Measurements from ENCODE around the gene MRPS22.

MRPS22 gene

GRCh38 chr3:139343895-139344856, at the start of gene MRPS22:
MRPS22 (plus strand) TSS chr3:139344020; CDS start chr3:139344027, 7 bp downstream.
- DNase-seq = peak; percentile 75

GRCh38 chr3:139295040-139295439, 48.8 kb upstream of the MRPS22 start:
- no peak for DNase-seq

- DNase-seq = no peak
Observed at GRCh38 chr3:139296141-139296718, 47.6 kb upstream of the MRPS22 start.

GRCh38 chr3:139297588-139298311, 46.1 kb upstream of the MRPS22 start:
- no peak for DNase-seq

GRCh38 chr3:139299261-139300132, 44.3 kb upstream of the MRPS22 start:
- no peak for DNase-seq

GRCh38 chr3:139300416-139300815, 43.4 kb upstream of the MRPS22 start:
- DNase-seq = no peak

GRCh38 chr3:139301183-139301582, 42.6 kb upstream of the MRPS22 start:
- DNase-seq = no peak

GRCh38 chr3:139301654-139302053, 42.2 kb upstream of the MRPS22 start:
- DNase-seq = no peak

GRCh38 chr3:139302084-139302800, 41.6 kb upstream of the MRPS22 start:
- no peak for DNase-seq

GRCh38 chr3:139302801-139303113, 41.1 kb upstream of the MRPS22 start:
- no peak for DNase-seq

- DNase-seq = no peak
Observed at GRCh38 chr3:139303216-139303615, 40.6 kb upstream of the MRPS22 start.

- no peak for DNase-seq
Observed at GRCh38 chr3:139304383-139304782, 39.4 kb upstream of the MRPS22 start.

GRCh38 chr3:139306078-139306477, 37.7 kb upstream of the MRPS22 start:
- DNase-seq = no peak

- no peak for DNase-seq
Observed at GRCh38 chr3:139307072-139307491, 36.7 kb upstream of the MRPS22 start.

GRCh38 chr3:139307601-139308555, 35.9 kb upstream of the MRPS22 start:
- no peak for DNase-seq

GRCh38 chr3:139308560-139308959, 35.3 kb upstream of the MRPS22 start:
- no peak for DNase-seq

- DNase-seq = peak; percentile 67
Observed at GRCh38 chr3:139309061-139309591, 34.7 kb upstream of the MRPS22 start.

GRCh38 chr3:139309880-139310279, 33.9 kb upstream of the MRPS22 start:
- DNase-seq = no peak

- DNase-seq = no peak
Observed at GRCh38 chr3:139310474-139310933, 33.3 kb upstream of the MRPS22 start.

- no peak for DNase-seq
Observed at GRCh38 chr3:139311557-139311956, 32.3 kb upstream of the MRPS22 start.
